Smooth muscle cell (in vitro differentiated cells): ENCODE measurements around the gene RASL10B. TPM values are rescaled to one million over a fixed set of nuclear protein-coding genes. Genes with fewer than 3 reads are reported as not detected.

Experiments
- DNase-seq: peaks from one replicate; lab custom pipeline; 2025; ENCODE audit not compliant: unreplicated experiment; lab: John Stamatoyannopoulos, UW
- H2AFZ ChIP-seq: fragments of 200-600 bp; sonication (generic); 2 replicates; pipeline ENCODE4 v1.6.0; 2016; ENCODE audit warnings: antibody characterized with exemption, low read depth, mild to moderate bottlenecking
- H3F3A ChIP-seq: fragments of 200-600 bp; sonication (generic); 2 replicates; pipeline ENCODE4 v1.6.0; 2017; ENCODE audit warnings: antibody characterized with exemption, low read depth
- H3K27ac ChIP-seq: fragments of 200-600 bp; sonication (generic); 2 replicates; pipeline ENCODE4 v1.5.1; 2016; ENCODE audit warnings: low read depth, mild to moderate bottlenecking
- H3K27me3 ChIP-seq: fragments of 200-600 bp; sonication (generic); 2 replicates; pipeline ENCODE4 v1.6.1; 2016; ENCODE audit warnings: low read depth, mild to moderate bottlenecking
- H3K36me3 ChIP-seq: fragments of 200-600 bp; sonication (generic); 2 replicates; pipeline ENCODE4 v1.5.1; 2016; ENCODE audit warnings: low read depth
- H3K4me1 ChIP-seq: fragments of 200-600 bp; sonication (generic); 2 replicates; pipeline ENCODE4 v1.5.1; 2016; ENCODE audit warnings: low read depth
- H3K4me2 ChIP-seq: fragments of 200-600 bp; sonication (generic); 2 replicates; pipeline ENCODE4 v1.6.0; 2016; ENCODE audit warnings: mild to moderate bottlenecking
- H3K4me3 ChIP-seq: fragments of 200-600 bp; sonication (generic); 2 replicates; pipeline ENCODE4 v1.5.1; 2016; ENCODE audit warnings: mild to moderate bottlenecking
- H3K79me2 ChIP-seq: fragments of 200-600 bp; sonication (generic); 2 replicates; pipeline ENCODE4 v1.6.0; 2016; ENCODE audit warnings: low read depth, mild to moderate bottlenecking
- H3K9ac ChIP-seq: fragments of 200-600 bp; sonication (generic); 2 replicates; pipeline ENCODE4 v1.6.0; 2016; ENCODE audit warnings: low read depth
- H3K9me3 ChIP-seq: fragments of 200-600 bp; sonication (generic); replicated peaks from 2 replicates; pipeline ENCODE4 v1.5.1; 2016; ENCODE audit warnings: low read depth
- H4K20me1 ChIP-seq: fragments of 200-600 bp; sonication (generic); 2 replicates; pipeline ENCODE4 v1.6.0; 2016; ENCODE audit warnings: low read depth
- WGBS: methylation state at CpG from one replicate; pipeline ENCODE4 v1.1.7; 2016; ENCODE audit warnings: low lambda C conversion rate; 5-methylcytosine and 5-hydroxymethylcytosine counted together
- polyA plus RNA-seq: library from polyadenylated mRNA; unstranded; fragments of >200 nt; fragmentation: Nextera tagmentation; extraction: Ambion mirVana; gene quantifications from 2 replicates; pipeline ENCODE4 v1.2.1, GENCODE V29; 2016
- total RNA-seq: library from RNA; depleted of rRNA; stranded (reverse); fragments of >200 nt; gene quantifications from 2 replicates; pipeline ENCODE4 v1.2.3, GENCODE V29; 2014
- TF ChIP-seq, protein P1 (sequence below): fragments of 200-600 bp; sonication (generic); IDR thresholded peaks from 2 replicates; pipeline ENCODE4 v1.5.1; 2017; ENCODE audit warnings: borderline replicate concordance, mild to moderate bottlenecking, antibody characterized with exemption; ENCODE audit not compliant: insufficient read depth, poor library complexity, severe bottlenecking

The RASL10B gene
- total and polyA plus RNA-seq, 2 experiments from 2014 or later: 8.2 to 18.6 TPM

- Histone ChIP-seq H3K79me2 (no peaks in the 10 kb centered on the region), H3K9me3 (no peaks in the 10 kb centered on the region), H3K9ac (no peak overlapping the region), H3K36me3 (no peaks in the 10 kb centered on the region), H2AFZ (no peak overlapping the region), H3K27me3 (no peaks in the 10 kb centered on the region), H3K4me3 (no peak overlapping the region), H3F3A (peaks cover 8% of the 10 kb centered on the region), H3K4me2 (no peak overlapping the region), H3K27ac (no peak overlapping the region), H4K20me1 (no peaks in the 10 kb centered on the region), H3K4me1 (peaks cover 5% of the 10 kb centered on the region)
- no peak for DNase-seq
- WGBS: 88% methylated on average over 5 of the region's 5 CpGs
- TF ChIP-seq, protein P1, sequence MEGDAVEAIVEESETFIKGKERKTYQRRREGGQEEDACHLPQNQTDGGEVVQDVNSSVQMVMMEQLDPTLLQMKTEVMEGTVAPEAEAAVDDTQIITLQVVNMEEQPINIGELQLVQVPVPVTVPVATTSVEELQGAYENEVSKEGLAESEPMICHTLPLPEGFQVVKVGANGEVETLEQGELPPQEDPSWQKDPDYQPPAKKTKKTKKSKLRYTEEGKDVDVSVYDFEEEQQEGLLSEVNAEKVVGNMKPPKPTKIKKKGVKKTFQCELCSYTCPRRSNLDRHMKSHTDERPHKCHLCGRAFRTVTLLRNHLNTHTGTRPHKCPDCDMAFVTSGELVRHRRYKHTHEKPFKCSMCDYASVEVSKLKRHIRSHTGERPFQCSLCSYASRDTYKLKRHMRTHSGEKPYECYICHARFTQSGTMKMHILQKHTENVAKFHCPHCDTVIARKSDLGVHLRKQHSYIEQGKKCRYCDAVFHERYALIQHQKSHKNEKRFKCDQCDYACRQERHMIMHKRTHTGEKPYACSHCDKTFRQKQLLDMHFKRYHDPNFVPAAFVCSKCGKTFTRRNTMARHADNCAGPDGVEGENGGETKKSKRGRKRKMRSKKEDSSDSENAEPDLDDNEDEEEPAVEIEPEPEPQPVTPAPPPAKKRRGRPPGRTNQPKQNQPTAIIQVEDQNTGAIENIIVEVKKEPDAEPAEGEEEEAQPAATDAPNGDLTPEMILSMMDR: no peak
Measured at GRCh38 chr17:35761601-35762000, 30.2 kb downstream of the RASL10B start.

GRCh38 chr17:35763767-35764122 is 32.3 kb downstream of the RASL10B start:
- Histone ChIP-seq H3K4me2 (peak overlapping the region; percentile 92), H3K27ac (no peak overlapping the region), H3F3A (peaks cover 8% of the 10 kb centered on the region), H3K4me1 (peaks cover 5% of the 10 kb centered on the region), H3K4me3 (peak overlapping the region; percentile 57), H3K9me3 (no peaks in the 10 kb centered on the region), H3K9ac (no peak overlapping the region), H2AFZ (peak overlapping the region; percentile 69), H4K20me1 (no peaks in the 10 kb centered on the region), H3K79me2 (no peaks in the 10 kb centered on the region), H3K27me3 (no peaks in the 10 kb centered on the region), H3K36me3 (no peaks in the 10 kb centered on the region)
- no peak for DNase-seq
- WGBS: 40% methylated on average over 17 of the region's 17 CpGs
- TF ChIP-seq, protein P1: no peak

GRCh38 chr17:35764123-35764991 is 32.9 kb downstream of the RASL10B start:
- Histone ChIP-seq H3K4me2 (peak overlapping the region; percentile 92), H3K4me3 (peak overlapping the region; percentile 57), H3K36me3 (no peaks in the 10 kb centered on the region), H4K20me1 (no peaks in the 10 kb centered on the region), H2AFZ (peak overlapping the region; percentile 79), H3K9ac (no peak overlapping the region), H3F3A (peaks cover 8% of the 10 kb centered on the region), H3K4me1 (peaks cover 5% of the 10 kb centered on the region), H3K27me3 (no peaks in the 10 kb centered on the region), H3K9me3 (no peaks in the 10 kb centered on the region), H3K27ac (no peak overlapping the region), H3K79me2 (no peaks in the 10 kb centered on the region)
- TF ChIP-seq, protein P1: peak; percentile 95
- peak; percentile 49 for DNase-seq
- 6% methylated on average over 68 of the region's 75 CpGs for WGBS
